Measurements from ENCODE around the gene SLIT3. TPM values are rescaled to one million over a fixed set of nuclear protein-coding genes. Genes with fewer than 3 reads are reported as not detected.

Gene SLIT3
- total and polyA plus RNA-seq, 2 experiments from 2014 or later: 58.4 to 96.7 TPM

DNA sequence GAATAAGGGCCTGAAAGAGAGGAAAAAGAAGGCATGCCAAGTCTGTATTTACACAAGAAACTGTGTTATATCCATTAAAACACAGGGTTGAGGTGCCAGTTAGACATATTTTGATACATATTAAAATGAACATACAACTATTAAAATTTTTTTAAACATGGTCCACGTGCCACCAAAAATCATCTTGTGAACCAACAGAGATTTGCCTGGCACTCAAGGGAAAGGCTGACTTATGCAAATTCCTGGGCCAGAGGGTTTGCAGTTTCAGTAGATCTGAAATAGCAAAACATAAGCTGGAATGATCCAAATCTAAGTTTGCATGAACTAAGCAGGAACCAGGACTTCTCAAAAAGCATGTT is 168.7 kb downstream of the SLIT3 start:
- H3K4me3 ChIP-seq: no peak overlapping the region
- no peak overlapping the region for H3K27ac ChIP-seq
- TF ChIP-seq EZH2phosphoT487 (IDR thresholded peaks at IDR 0.05; ENCODE audit: low read depth, severe bottlenecking, unreplicated experiment) (no peak), EZH2 (IDR thresholded peaks at IDR 0.05; ENCODE audit: borderline replicate concordance) (no peak)
- TF ChIP-seq, protein P1, sequence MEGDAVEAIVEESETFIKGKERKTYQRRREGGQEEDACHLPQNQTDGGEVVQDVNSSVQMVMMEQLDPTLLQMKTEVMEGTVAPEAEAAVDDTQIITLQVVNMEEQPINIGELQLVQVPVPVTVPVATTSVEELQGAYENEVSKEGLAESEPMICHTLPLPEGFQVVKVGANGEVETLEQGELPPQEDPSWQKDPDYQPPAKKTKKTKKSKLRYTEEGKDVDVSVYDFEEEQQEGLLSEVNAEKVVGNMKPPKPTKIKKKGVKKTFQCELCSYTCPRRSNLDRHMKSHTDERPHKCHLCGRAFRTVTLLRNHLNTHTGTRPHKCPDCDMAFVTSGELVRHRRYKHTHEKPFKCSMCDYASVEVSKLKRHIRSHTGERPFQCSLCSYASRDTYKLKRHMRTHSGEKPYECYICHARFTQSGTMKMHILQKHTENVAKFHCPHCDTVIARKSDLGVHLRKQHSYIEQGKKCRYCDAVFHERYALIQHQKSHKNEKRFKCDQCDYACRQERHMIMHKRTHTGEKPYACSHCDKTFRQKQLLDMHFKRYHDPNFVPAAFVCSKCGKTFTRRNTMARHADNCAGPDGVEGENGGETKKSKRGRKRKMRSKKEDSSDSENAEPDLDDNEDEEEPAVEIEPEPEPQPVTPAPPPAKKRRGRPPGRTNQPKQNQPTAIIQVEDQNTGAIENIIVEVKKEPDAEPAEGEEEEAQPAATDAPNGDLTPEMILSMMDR (IDR thresholded peaks at IDR 0.05; ENCODE audit: poor library complexity): no peak
- no peaks in the 10 kb centered on the region for H3K79me2 ChIP-seq
- no peaks in the 10 kb centered on the region for H4K20me1 ChIP-seq (ENCODE audit: insufficient read depth, poor library complexity, severe bottlenecking)
- no peaks in the 10 kb centered on the region for H3K4me1 ChIP-seq (ENCODE audit: insufficient read depth)
- no peak overlapping the region for H2AFZ ChIP-seq
- no peak for DNase-seq (ENCODE audit: low spot score)
- no peaks in the 10 kb centered on the region for H3K9me3 ChIP-seq (ENCODE audit: low read depth)
- H3K27me3 ChIP-seq: no peaks in the 10 kb centered on the region
- H3K4me2 ChIP-seq: no peak overlapping the region
- H3K36me3 ChIP-seq (replicated peaks; ENCODE audit: insufficient read depth, low read depth): no peaks in the 10 kb centered on the region
- no peaks in the 10 kb centered on the region for H3K9me2 ChIP-seq (replicated peaks; ENCODE audit: insufficient read depth)
- 88% methylated on average over 1 of the region's 1 CpG for WGBS (ENCODE audit: low lambda C conversion rate, missing lambda C conversion rate)

DNA sequence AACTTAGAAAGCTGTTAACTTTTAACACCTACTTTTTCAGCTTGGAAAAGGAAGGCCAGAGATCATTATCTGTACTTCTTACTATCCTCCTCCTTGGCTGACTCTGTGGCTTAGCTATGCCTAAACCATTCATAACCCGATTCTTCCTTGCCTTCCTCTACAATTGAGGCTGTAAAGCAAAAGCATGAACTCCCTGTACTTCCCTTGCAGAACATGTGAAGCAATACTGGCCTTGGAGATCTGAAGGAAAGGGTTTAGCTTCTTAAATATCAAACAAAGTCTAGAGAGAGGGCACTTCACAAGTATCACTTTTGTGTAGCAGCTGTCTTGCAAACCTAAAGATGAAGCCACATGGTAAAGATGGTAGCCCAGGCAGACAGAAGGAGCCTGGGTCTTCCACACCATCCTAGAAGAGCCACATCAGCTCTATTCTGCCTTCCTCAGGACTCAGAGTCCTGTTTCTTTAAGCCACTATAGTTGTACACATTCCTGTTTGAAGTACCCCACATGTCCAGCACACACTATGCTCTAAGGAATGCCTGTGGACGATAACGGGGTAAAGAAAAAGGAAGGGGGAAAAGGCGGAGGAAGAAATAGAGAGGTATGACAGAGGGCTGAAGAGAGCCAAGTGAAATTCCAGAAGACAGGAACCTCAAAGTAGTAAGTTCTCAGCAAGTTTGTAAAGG is 169.2 kb downstream of the SLIT3 start:
- H3K79me2 ChIP-seq: no peaks in the 10 kb centered on the region
- no peak overlapping the region for H3K4me2 ChIP-seq
- H3K9me2 ChIP-seq (replicated peaks; ENCODE audit: insufficient read depth): no peaks in the 10 kb centered on the region
- no peaks in the 10 kb centered on the region for H3K4me1 ChIP-seq (ENCODE audit: insufficient read depth)
- WGBS (ENCODE audit: low lambda C conversion rate, missing lambda C conversion rate): 42% methylated on average over 4 of the region's 4 CpGs
- H3K9me3 ChIP-seq (ENCODE audit: low read depth): no peaks in the 10 kb centered on the region
- no peak overlapping the region for H2AFZ ChIP-seq
- H3K36me3 ChIP-seq (replicated peaks; ENCODE audit: insufficient read depth, low read depth): no peaks in the 10 kb centered on the region
- H4K20me1 ChIP-seq (ENCODE audit: insufficient read depth, poor library complexity, severe bottlenecking): no peaks in the 10 kb centered on the region
- DNase-seq (ENCODE audit: low spot score): no peak
- TF ChIP-seq, protein P1 (IDR thresholded peaks at IDR 0.05; ENCODE audit: poor library complexity): no peak
- TF ChIP-seq EZH2 (IDR thresholded peaks at IDR 0.05; ENCODE audit: borderline replicate concordance) (no peak), EZH2phosphoT487 (IDR thresholded peaks at IDR 0.05; ENCODE audit: low read depth, severe bottlenecking, unreplicated experiment) (no peak)
- no peak overlapping the region for H3K27ac ChIP-seq
- no peaks in the 10 kb centered on the region for H3K27me3 ChIP-seq
- H3K4me3 ChIP-seq: no peak overlapping the region

DNA sequence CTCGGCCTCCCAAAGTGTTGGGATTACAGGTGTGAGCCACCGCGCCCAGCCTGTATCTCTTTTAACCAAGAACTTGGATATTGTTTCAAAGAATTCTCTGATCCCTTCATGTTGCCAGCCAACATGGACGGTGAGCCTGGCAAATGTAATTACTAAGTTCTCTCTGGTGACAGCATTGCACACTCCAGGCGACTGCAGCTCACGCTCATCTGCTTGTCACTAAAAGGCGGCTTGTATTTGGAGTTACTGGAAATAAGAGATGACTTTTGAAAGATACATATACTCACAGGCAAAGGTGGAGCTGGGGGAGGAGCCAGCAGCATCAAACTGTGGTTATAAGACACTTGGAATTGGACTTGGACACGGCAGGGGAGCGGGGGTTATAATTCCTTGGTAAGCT is 172.3 kb downstream of the SLIT3 start:
- TF ChIP-seq EZH2 (IDR thresholded peaks at IDR 0.05; ENCODE audit: borderline replicate concordance) (no peak), EZH2phosphoT487 (IDR thresholded peaks at IDR 0.05; ENCODE audit: low read depth, severe bottlenecking, unreplicated experiment) (no peak)
- TF ChIP-seq, protein P1 (IDR thresholded peaks at IDR 0.05; ENCODE audit: poor library complexity): no peak
- Histone ChIP-seq H2AFZ (no peak overlapping the region), H3K9me3 (ENCODE audit: low read depth) (no peaks in the 10 kb centered on the region), H3K79me2 (no peaks in the 10 kb centered on the region), H3K27ac (no peak overlapping the region), H3K9me2 (replicated peaks; ENCODE audit: insufficient read depth) (no peaks in the 10 kb centered on the region), H3K27me3 (no peaks in the 10 kb centered on the region), H4K20me1 (ENCODE audit: insufficient read depth, poor library complexity, severe bottlenecking) (no peaks in the 10 kb centered on the region), H3K36me3 (replicated peaks; ENCODE audit: insufficient read depth, low read depth) (no peaks in the 10 kb centered on the region), H3K4me1 (ENCODE audit: insufficient read depth) (peaks cover 8% of the 10 kb centered on the region), H3K4me3 (no peak overlapping the region), H3K4me2 (no peak overlapping the region)
- no peak for DNase-seq (ENCODE audit: low spot score)
- WGBS (ENCODE audit: low lambda C conversion rate, missing lambda C conversion rate): 88% methylated on average over 9 of the region's 9 CpGs
